Activated T-cell treated with anti-CD3 and anti-CD28 coated beads for 24 hours (primary cell): ENCODE results near the gene CLPTM1.
"Not testable (repeated sequence)": the region's sequence is repeated elsewhere in the genome, so short reads cannot be mapped to it uniquely, and the experiment has no call there.

Source experiments
- DNase-seq: peaks from one replicate; pipeline ENCODE4 v3.0.0-alpha.2; 2020; ENCODE audit warnings: low read depth

The CLPTM1 gene

GRCh38 chr19:44942067-44942571 lies 13.1 kb upstream of the CLPTM1 start, which contains the start of gene APOC4:
Gene APOC4, plus strand, starts transcription at chr19:44942237. Its CDS starts 41 bp downstream, at chr19:44942278.
- DNase-seq, result no peak

- no peak for DNase-seq
Measured at GRCh38 chr19:44943801-44944249, 11.4 kb upstream of the CLPTM1 start.

- no peak for DNase-seq
Measured at GRCh38 chr19:44947041-44947581, 8.1 kb upstream of the CLPTM1 start.

GRCh38 chr19:44948237-44948636 lies 6.9 kb upstream of the CLPTM1 start:
- no peak for DNase-seq

GRCh38 chr19:44948763-44949374 lies 6.3 kb upstream of the CLPTM1 start:
- DNase-seq, result no peak

- no peak for DNase-seq
Measured at GRCh38 chr19:44949550-44949949, 5.6 kb upstream of the CLPTM1 start.

GRCh38 chr19:44951179-44952159 lies 3.7 kb upstream of the CLPTM1 start:
- DNase-seq, result peak; percentile 49

GRCh38 chr19:44954278-44954648 lies 917 bp upstream of the CLPTM1 start:
- no peak for DNase-seq

- DNase-seq, result no peak
Measured at GRCh38 chr19:44955505-44956439, 592 bp downstream of the CLPTM1 start.

GRCh38 chr19:44957526-44957925 lies 2.3 kb downstream of the CLPTM1 start:
- DNase-seq, result no peak

GRCh38 chr19:44958090-44958489 lies 2.9 kb downstream of the CLPTM1 start:
- DNase-seq, result no peak

- no peak for DNase-seq
Measured at GRCh38 chr19:44959691-44960090, 4.5 kb downstream of the CLPTM1 start.

- DNase-seq, result no peak
Measured at GRCh38 chr19:44960906-44961728, 5.9 kb downstream of the CLPTM1 start.

GRCh38 chr19:44961821-44962220 lies 6.6 kb downstream of the CLPTM1 start:
- no peak for DNase-seq

GRCh38 chr19:44968118-44968517 lies 12.9 kb downstream of the CLPTM1 start:
- no peak for DNase-seq

- DNase-seq, result no peak
Measured at GRCh38 chr19:44968670-44969069, 13.5 kb downstream of the CLPTM1 start.

- DNase-seq, result no peak
Measured at GRCh38 chr19:44969437-44969836, 14.3 kb downstream of the CLPTM1 start.

GRCh38 chr19:44971451-44971850 lies 16.3 kb downstream of the CLPTM1 start:
- not testable (repeated sequence) for DNase-seq

- no peak for DNase-seq
Measured at GRCh38 chr19:44972802-44973201, 17.6 kb downstream of the CLPTM1 start.

GRCh38 chr19:44973982-44974735 lies 19.0 kb downstream of the CLPTM1 start:
- DNase-seq, result no peak
